ENCODE results near the gene SLC22A1. TPM values are rescaled to one million over a fixed set of nuclear protein-coding genes. Genes with fewer than 3 reads are reported as not detected.

Gene SLC22A1
- total and polyA plus RNA-seq, 2 donors (not counting 1 experiment from before 2014, with no cell fraction given): 0.18 to 1.5 TPM

DNA sequence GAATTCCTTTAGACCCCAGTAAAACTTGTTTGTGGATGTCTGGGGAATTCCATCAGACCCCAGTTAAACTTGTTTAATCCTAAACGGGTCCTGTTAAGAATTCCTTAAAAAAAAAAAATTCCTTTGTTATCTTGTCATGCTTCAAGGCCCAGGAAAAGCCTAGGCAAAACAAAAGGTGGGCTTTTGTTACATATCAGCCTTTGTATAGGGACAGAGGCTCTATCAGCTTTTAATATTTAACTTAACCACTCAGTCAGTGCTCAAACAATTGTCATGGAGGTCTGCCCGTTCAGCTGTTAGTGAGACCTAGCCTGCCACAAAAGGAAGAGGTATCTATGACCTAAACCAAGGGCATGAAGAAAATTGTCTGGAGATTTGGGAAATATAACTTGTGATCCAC lies 53.1 kb downstream of the SLC22A1 start:
- Histone ChIP-seq H3K79me2 (ENCODE audit: control insufficient read depth, insufficient read depth, low read length) (no peaks in the 10 kb centered on the region), H3K9me3 (ENCODE audit: control extremely low read depth in 1 of 3, control insufficient read depth in 2 of 3, insufficient read depth in 1 of 3, low read length in 2 of 3) (no peaks in the 10 kb centered on the region), H3K4me3 (ENCODE audit: control extremely low read depth in 1 of 5, extremely low read depth in 1 of 5, insufficient read depth in 1 of 5, low read depth in 2 of 5, low read length in 4 of 5) (no peak overlapping the region), H3K36me3 (replicated peaks in 1 of 2; ENCODE audit: control extremely low read depth in 1 of 2, control insufficient read depth in 1 of 2, extremely low read depth in 1 of 2, insufficient read depth in 2 of 2, low read length in 1 of 2) (no peaks in the 10 kb centered on the region), H3K27me3 (replicated peaks in 1 of 4; ENCODE audit: control extremely low read depth in 1 of 4, control insufficient read depth in 3 of 4, insufficient read depth in 4 of 4, low read length in 3 of 4) (peaks cover 0 to 6% (median 2%) of the 10 kb centered on the region in 4 experiments), H3K4me2 (replicated peaks; ENCODE audit: low read depth, low read length, poor library complexity, severe bottlenecking) (no peak overlapping the region), H3K27ac (ENCODE audit: low read length in 2 of 2) (no peak overlapping the region), H2AFZ (ENCODE audit: insufficient read depth, low read depth, low read length, poor library complexity, severe bottlenecking) (no peak overlapping the region), H3K4me1 (ENCODE audit: control insufficient read depth in 2 of 2, insufficient read depth in 2 of 2, low read length in 2 of 2) (no peaks in the 10 kb centered on the region), H3K9ac (ENCODE audit: low read length) (no peak overlapping the region), H4K20me1 (ENCODE audit: control insufficient read depth, insufficient read depth, low read length, poor library complexity, severe bottlenecking) (no peaks in the 10 kb centered on the region)
- POLR2A ChIA-PET: no interaction called here
- Mint-ChIP-seq H3K27ac (no peak overlapping the region), H3K4me1 (no peaks in the 10 kb centered on the region), H3K4me3 (no peak overlapping the region), H3K27me3 (peaks cover 26% of the 10 kb centered on the region), H3K9me3 (ENCODE audit: insufficient read depth) (no peaks in the 10 kb centered on the region)
- intact Hi-C loops (cut with micrococcal nuclease): no loop called here
- no peak for TF ChIP-seq EZH2 (IDR thresholded peaks at IDR 0.05; ENCODE audit: borderline replicate concordance, insufficient read depth, low read depth, low read length, poor library complexity, severe bottlenecking)
- TF ChIP-seq, protein P1, sequence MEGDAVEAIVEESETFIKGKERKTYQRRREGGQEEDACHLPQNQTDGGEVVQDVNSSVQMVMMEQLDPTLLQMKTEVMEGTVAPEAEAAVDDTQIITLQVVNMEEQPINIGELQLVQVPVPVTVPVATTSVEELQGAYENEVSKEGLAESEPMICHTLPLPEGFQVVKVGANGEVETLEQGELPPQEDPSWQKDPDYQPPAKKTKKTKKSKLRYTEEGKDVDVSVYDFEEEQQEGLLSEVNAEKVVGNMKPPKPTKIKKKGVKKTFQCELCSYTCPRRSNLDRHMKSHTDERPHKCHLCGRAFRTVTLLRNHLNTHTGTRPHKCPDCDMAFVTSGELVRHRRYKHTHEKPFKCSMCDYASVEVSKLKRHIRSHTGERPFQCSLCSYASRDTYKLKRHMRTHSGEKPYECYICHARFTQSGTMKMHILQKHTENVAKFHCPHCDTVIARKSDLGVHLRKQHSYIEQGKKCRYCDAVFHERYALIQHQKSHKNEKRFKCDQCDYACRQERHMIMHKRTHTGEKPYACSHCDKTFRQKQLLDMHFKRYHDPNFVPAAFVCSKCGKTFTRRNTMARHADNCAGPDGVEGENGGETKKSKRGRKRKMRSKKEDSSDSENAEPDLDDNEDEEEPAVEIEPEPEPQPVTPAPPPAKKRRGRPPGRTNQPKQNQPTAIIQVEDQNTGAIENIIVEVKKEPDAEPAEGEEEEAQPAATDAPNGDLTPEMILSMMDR (IDR thresholded peaks at IDR 0.05): no peak
- DNase-seq: no peak
- ATAC-seq (ENCODE audit: low read depth): no peak
- no CpG with 5 or more reads among the region's 2 CpGs for WGBS (ENCODE audit: insufficient coverage)
- CTCF ChIA-PET: interaction anchor here (0.7 kb wide), 1 partner anchor 42 kb away, joined by 3 read pairs; no protein-coding TSS in a partner anchor

DNA sequence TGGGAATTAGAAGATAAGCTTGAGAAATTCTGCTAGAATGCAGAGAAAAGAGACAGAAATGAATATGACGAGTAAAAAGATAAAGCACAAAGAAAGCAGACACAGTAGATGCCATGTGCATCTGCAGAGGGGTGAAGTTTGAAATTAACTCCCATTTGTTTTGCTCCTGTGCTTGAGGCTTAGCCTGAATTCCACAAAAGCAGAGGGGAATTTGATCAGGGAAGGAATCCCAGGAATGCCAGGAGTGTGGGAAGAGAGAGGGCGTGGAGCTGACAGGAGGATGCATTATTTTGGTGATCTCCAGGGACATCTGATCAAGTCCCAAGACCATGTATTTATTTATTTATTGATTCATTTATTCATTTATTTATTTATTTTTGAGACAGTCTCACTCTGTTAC lies 55.6 kb downstream of the SLC22A1 start:
- H4K20me1 ChIP-seq (ENCODE audit: control insufficient read depth, insufficient read depth, low read length, poor library complexity, severe bottlenecking): no peaks in the 10 kb centered on the region
- Mint-ChIP-seq H3K27me3 (peaks cover 24% of the 10 kb centered on the region), H3K4me1 (no peaks in the 10 kb centered on the region), H3K9me3 (ENCODE audit: insufficient read depth) (no peaks in the 10 kb centered on the region), H3K4me3 (no peak overlapping the region), H3K27ac (no peak overlapping the region)
- 73% methylated on average over 1 of the region's 2 CpGs for WGBS (ENCODE audit: insufficient coverage)
- no peak for DNase-seq
- CTCF ChIA-PET: no interaction called here
- peaks cover 0 to 2% (median 0%) of the 10 kb centered on the region in 4 experiments for H3K27me3 ChIP-seq (replicated peaks in 1 of 4; ENCODE audit: control extremely low read depth in 1 of 4, control insufficient read depth in 3 of 4, insufficient read depth in 4 of 4, low read length in 3 of 4)
- H3K4me3 ChIP-seq (ENCODE audit: control extremely low read depth in 1 of 5, extremely low read depth in 1 of 5, insufficient read depth in 1 of 5, low read depth in 2 of 5, low read length in 4 of 5): no peak overlapping the region
- no peaks in the 10 kb centered on the region for H3K9me3 ChIP-seq (ENCODE audit: control extremely low read depth in 1 of 3, control insufficient read depth in 2 of 3, insufficient read depth in 1 of 3, low read length in 2 of 3)
- H3K27ac ChIP-seq (ENCODE audit: low read length in 2 of 2): no peak overlapping the region
- POLR2A ChIA-PET: no interaction called here
- TF ChIP-seq EZH2 (IDR thresholded peaks at IDR 0.05; ENCODE audit: borderline replicate concordance, insufficient read depth, low read depth, low read length, poor library complexity, severe bottlenecking): no peak
- TF ChIP-seq, protein P1 (IDR thresholded peaks at IDR 0.05): no peak
- no peak overlapping the region for H3K9ac ChIP-seq (ENCODE audit: low read length)
- H3K79me2 ChIP-seq (ENCODE audit: control insufficient read depth, insufficient read depth, low read length): no peaks in the 10 kb centered on the region
- intact Hi-C loops (cut with micrococcal nuclease): no loop called here
- no peak overlapping the region for H3K4me2 ChIP-seq (replicated peaks; ENCODE audit: low read depth, low read length, poor library complexity, severe bottlenecking)
- no peak for ATAC-seq (ENCODE audit: low read depth)
- H3K4me1 ChIP-seq (ENCODE audit: control insufficient read depth in 2 of 2, insufficient read depth in 2 of 2, low read length in 2 of 2): no peaks in the 10 kb centered on the region
- H3K36me3 ChIP-seq (replicated peaks in 1 of 2; ENCODE audit: control extremely low read depth in 1 of 2, control insufficient read depth in 1 of 2, extremely low read depth in 1 of 2, insufficient read depth in 2 of 2, low read length in 1 of 2): no peaks in the 10 kb centered on the region
- no peak overlapping the region for H2AFZ ChIP-seq (ENCODE audit: insufficient read depth, low read depth, low read length, poor library complexity, severe bottlenecking)

All from B cell (primary cell).